Stimulated activated CD8-positive, alpha-beta memory T cell treated with anti-CD3 and anti-CD28 coated beads, Interleukin-12 subunit alpha, Interleukin-12 subunit beta, amount 100 ng/mL, for 1 hour (primary cell): Measurements from ENCODE around the gene ERC2.

ENCODE experiments used
- DNase-seq: peaks from one replicate; pipeline ENCODE4 v3.0.0-alpha.2; 2020; ENCODE audit warnings: low read depth

Gene ERC2

GRCh38 chr3:55639896-55640765, 828.1 kb downstream of the ERC2 start:
- no peak for DNase-seq

DNA sequence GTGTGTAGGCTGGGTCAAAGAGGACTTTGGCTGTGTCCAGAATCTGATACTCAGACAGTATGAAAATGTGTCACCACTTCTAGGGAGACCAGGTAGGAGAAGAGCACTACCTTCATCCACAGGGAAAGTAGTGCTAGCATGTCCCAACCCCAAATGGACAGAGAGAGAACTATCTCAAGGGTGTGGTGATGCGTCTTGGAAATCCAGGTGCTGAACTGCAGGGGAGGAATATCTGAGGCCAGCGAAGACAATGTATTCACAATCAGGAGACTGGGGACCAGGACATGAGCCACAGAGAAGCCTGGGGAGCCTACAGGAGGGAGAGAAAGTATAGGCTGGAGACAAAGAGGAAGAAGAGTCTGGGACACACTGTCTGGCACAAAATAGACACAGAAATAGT, 829.1 kb downstream of the ERC2 start:
- no peak for DNase-seq

DNA sequence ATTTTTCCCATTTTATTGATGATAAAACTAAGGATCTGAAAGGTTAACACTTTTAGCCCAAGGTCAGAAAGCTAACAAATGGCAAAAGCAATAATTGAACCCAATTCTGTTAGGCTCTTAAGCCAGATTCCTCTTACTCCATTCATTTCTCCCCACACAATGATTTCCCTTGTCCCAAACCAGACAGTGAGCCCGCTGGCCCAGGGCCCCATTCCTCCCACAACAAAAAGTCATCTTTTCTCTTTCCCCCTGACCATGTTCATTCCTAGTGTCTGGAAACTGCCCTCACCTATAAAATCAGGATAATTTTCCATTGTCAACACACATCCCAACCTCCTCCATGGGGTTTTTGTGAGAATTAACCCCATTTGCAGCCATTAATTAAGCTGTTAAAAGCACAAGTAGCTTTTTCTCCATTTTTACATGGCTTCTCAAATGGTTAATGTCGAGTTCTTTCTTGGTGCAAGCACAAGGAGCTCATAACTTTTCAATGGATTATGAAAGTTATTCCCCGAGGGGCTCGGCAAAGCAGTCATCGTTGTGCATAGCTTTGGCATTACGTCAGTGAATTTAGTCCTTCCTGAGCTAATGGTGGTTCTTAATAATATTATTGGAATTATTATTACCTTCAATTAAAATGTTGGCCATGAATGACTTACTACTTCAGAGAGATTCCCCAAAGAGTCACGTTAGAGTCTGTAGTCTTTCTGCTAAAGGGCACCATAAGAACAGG, 830.2 kb downstream of the ERC2 start:
- DNase-seq = no peak

DNA sequence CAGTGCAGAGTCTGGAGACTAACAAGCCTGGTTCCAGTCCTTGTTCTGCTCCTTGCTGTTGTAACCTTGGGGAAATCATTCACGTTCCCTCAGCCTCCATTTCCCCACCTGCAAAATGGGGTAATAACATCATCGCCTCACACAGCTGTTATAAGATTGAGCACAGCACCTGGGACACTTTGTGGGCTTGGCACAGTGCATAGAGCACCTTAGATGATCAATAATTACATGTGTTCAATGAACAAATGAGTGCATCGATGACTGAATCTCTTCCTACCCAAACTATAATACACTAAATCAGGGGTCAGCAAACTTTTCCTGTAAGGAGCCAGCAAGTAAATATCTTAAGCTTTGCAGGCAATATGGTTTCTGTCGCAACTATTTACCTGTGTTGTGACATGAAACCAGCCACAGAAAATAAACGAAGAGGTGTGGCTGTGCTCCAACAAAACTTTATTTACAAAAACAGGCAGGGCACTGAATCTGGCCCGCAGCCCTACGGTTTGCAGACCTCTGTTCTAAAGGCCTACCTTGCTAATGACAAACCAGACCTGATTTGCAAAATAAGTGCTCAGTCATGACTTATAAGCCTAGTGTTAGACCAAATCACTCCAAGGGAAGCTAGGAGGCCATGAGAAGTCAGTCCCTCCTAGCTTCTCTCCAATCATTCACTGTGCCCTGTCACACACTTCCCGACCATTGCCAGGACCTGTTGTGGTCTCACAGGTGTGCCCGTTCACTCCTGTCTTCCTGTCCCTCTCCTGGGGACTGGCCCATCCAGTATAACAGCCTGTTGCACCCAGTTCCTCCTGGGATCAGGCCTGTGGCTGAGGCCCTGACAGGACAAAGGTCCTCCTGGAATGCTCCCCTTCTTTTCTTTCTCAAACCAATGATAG, 831.7 kb downstream of the ERC2 start:
- DNase-seq = no peak

- no peak for DNase-seq
Observed at GRCh38 chr3:55634345-55634744, 833.9 kb downstream of the ERC2 start.

- DNase-seq = no peak
Observed at GRCh38 chr3:55633333-55633732, 834.9 kb downstream of the ERC2 start.

- no peak for DNase-seq
Observed at GRCh38 chr3:55631766-55632331, 836.4 kb downstream of the ERC2 start.

- DNase-seq = no peak
Observed at GRCh38 chr3:55630921-55631299, 837.4 kb downstream of the ERC2 start.

DNA sequence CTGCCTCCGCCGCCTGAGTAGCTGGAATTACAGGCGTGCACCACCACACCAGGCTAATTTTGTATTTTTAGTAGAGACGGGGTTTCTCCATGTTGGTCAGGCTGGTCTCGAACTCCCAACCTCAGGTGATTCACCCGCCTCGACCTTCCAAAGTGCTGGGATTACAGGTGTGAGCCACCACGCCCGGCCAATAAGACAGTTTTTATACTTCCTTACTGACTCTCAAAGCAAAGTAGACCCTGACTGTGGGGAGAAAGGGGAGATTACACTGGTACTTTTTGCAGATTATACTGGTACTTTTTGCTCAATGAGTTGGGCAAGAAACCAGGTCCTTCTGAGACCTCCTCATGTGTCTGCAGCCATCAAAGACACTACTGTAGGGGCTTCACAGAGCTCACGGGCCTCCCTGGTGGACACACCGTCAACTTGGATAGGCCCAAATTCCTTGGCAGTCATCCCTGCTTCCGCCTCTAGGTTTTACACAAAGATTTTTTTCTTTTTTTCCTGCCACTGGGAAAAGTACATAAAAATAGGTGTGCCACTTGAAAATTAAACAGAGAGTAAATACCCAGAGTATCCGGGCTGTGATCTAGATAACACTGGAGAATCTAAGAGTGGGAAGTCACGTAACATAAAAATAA, 837.9 kb downstream of the ERC2 start:
- no peak for DNase-seq

DNA sequence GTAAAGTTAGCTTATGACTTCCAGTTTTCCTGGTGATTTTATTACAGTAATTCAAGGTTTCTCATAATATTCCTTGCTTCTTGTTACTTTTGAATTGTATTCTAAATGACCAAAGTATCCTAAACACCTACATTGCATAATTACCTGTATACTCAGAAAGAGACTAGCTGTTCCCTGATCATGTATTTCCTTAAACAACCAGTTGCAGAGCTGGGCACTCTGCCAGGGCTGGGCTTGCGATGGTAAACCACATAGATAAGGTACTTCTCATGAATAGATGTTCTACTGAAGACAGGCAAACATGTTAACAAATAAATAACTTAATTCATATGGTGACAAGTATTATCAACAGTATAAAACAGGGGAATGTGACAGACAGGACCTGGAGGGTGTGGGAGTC, 838.8 kb downstream of the ERC2 start:
- no peak for DNase-seq

DNA sequence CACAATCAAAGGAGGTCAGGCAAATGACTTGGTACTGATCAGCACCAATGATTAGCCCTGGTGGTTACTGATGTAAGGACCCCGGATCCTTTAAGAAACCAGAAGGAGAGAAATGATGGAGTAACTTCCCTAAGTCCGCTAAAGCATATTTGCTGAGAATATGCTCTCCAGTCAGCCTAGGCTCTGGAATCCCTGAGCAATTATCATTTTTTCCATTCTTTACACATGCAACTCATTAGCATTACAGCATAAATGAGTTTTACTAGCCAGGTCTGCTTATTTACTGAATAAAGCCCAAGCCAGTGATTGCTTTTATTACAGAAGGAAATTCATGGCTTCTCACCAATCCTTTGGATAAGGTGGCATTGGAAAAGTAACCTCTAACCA, 842.0 kb downstream of the ERC2 start:
- no peak for DNase-seq

GRCh38 chr3:55624238-55624637, 844.0 kb downstream of the ERC2 start:
- DNase-seq = no peak

- no peak for DNase-seq
Observed at GRCh38 chr3:55623786-55624185, 844.5 kb downstream of the ERC2 start.

- no peak for DNase-seq
Observed at GRCh38 chr3:55622733-55623132, 845.5 kb downstream of the ERC2 start.

GRCh38 chr3:55622116-55622515, 846.2 kb downstream of the ERC2 start:
- DNase-seq = no peak

DNA sequence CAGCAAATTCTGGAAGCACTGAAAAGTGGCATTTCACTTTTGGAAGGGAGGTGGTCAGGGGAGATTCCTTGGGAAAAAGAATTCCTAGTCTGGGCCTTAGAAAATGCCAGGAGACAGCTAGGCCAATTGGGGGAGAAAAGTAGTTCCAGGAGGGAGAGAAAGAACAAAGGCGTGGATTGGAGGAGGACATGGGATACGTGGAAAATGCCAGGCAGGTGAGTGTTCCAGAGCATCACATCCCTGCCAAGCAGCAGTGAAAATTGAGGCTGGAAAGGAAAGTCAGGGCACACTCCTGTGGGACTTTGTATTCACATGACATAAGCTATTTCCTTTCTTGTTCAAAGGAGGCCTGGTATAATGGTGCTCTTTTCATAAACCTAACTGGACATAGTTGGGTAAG, 846.6 kb downstream of the ERC2 start:
- no peak for DNase-seq

- no peak for DNase-seq
Observed at GRCh38 chr3:55621026-55621422, 847.2 kb downstream of the ERC2 start.

DNA sequence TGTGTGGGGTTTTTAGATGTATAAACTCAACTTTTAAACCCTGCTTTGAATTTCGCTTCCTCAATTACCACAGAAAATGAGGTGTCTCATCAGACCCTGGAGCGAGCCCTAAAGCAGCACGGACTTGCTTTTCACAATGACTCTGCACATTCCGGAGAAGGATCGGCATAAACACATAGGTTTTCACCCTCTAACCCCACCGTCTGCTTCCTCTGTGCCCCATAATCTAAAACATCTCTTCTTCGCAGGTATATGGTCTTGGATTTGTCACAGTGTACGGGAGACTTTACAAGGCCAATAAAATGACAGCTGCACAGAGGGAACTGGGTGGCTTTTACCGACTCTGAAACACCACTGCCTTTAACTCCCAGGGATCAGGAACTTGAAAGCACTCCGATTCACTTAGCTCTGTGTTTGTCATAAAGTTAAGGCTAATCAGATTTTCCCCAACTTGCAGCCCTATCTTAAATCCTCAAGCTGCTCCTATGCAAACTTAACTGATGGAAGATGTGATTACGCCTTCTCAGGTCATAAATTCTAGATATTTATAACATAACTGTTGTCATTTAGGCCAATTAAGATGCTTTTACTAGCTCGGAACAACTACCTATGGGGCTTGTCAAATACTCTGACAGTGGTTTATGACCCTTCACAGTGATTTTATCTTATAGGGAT, 847.8 kb downstream of the ERC2 start:
- DNase-seq = no peak

- DNase-seq = no peak
Observed at GRCh38 chr3:55619046-55619808, 849.0 kb downstream of the ERC2 start.

DNA sequence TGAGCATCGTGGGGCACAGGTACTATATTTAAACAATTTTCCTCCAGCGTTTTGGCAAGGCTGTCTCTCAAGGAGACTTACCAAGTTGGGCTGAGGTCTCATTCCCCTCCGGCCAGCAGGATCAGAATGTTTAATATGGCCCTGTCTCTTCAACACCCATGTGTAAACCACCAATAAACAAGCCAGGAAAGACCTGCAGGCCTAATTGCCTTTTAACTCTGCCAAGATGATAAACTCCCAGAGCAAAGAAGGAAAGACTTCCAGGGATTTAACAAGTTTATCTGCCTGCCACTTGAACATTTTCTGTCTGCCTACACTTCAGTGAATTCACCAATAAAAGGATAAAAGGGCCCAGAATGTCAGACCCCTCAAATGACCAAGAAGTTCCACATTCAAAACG, 850.9 kb downstream of the ERC2 start:
- no peak for DNase-seq
